PC-3 (cell line): ENCODE data around the gene GRXCR1.

ENCODE experiments used
- CTCF ChIP-seq: fragments of 300-600 bp; sonication (generic); conservative IDR thresholded peaks from 2 replicates; pipeline ENCODE4 v1.5.1; 2017; ENCODE audit warnings: antibody characterized with exemption, low read depth, mild to moderate bottlenecking, low read length
- EZH2 ChIP-seq: fragments of 300-600 bp; sonication (generic); IDR thresholded peaks from one replicate; pipeline ENCODE4 v1.6.1; 2017; ENCODE audit warnings: antibody characterized with exemption, mild to moderate bottlenecking, low read length; ENCODE audit not compliant: unreplicated experiment

GRCh38 chr4:42945874-42946273 is 53.4 kb downstream of the GRXCR1 start:
- TF ChIP-seq CTCF (no peak), EZH2 (no peak)
